Measurements from ENCODE around the gene MAL.
"Not testable (repeated sequence)": the region's sequence is repeated elsewhere in the genome, so short reads cannot be mapped to it uniquely, and the experiment has no call there.

MAL gene

GRCh38 chr2:95037384-95037839 is 11.9 kb downstream of the MAL start:
- H3K4me3 ChIP-seq (ENCODE audit: low read depth, low read length) = no peak overlapping the region
- TF ChIP-seq CTCF (IDR thresholded peaks at IDR 0.05; ENCODE audit: low read depth, low read length, missing control alignments) = no peak
- no peak for DNase-seq (ENCODE audit: low read depth)

GRCh38 chr2:95037841-95038585 is 12.5 kb downstream of the MAL start:
- not testable (repeated sequence) for H3K4me3 ChIP-seq (ENCODE audit: low read depth, low read length); DNase-seq (ENCODE audit: low read depth)

- no peak for TF ChIP-seq CTCF (IDR thresholded peaks at IDR 0.05; ENCODE audit: low read depth, low read length, missing control alignments)
- DNase-seq (ENCODE audit: low read depth) = no peak
- H3K4me3 ChIP-seq (ENCODE audit: low read depth, low read length) = no peak overlapping the region
These were observed 13.3 kb downstream of the MAL start for GRCh38 chr2:95038635-95039298.

GRCh38 chr2:95039363-95039762 is 13.9 kb downstream of the MAL start:
- TF ChIP-seq CTCF (IDR thresholded peaks at IDR 0.05; ENCODE audit: low read depth, low read length, missing control alignments) = no peak
- no peak overlapping the region for H3K4me3 ChIP-seq (ENCODE audit: low read depth, low read length)
- DNase-seq (ENCODE audit: low read depth) = no peak

- TF ChIP-seq CTCF (IDR thresholded peaks at IDR 0.05; ENCODE audit: low read depth, low read length, missing control alignments) = no peak
- H3K4me3 ChIP-seq (ENCODE audit: low read depth, low read length) = no peak overlapping the region
- no peak for DNase-seq (ENCODE audit: low read depth)
These were observed 14.5 kb downstream of the MAL start for GRCh38 chr2:95039978-95040377.

GRCh38 chr2:95040426-95040825 is 14.9 kb downstream of the MAL start:
- no peak overlapping the region for H3K4me3 ChIP-seq (ENCODE audit: low read depth, low read length)
- no peak for TF ChIP-seq CTCF (IDR thresholded peaks at IDR 0.05; ENCODE audit: low read depth, low read length, missing control alignments)
- DNase-seq (ENCODE audit: low read depth) = no peak

- no peak for DNase-seq (ENCODE audit: low read depth)
- no peak for TF ChIP-seq CTCF (IDR thresholded peaks at IDR 0.05; ENCODE audit: low read depth, low read length, missing control alignments)
- H3K4me3 ChIP-seq (ENCODE audit: low read depth, low read length) = no peak overlapping the region
These were observed 15.7 kb downstream of the MAL start for GRCh38 chr2:95041060-95041823.
